ENCODE data around the gene AGPS. TPM values are rescaled to one million over a fixed set of nuclear protein-coding genes. Genes with fewer than 3 reads are reported as not detected.

Gene AGPS
- total and polyA plus RNA-seq, 2 of the 13 experiments (the other 11 are each of a cell fraction or from before 2014, with no cell fraction given), result 39.4 to 99.0 TPM

DNA sequence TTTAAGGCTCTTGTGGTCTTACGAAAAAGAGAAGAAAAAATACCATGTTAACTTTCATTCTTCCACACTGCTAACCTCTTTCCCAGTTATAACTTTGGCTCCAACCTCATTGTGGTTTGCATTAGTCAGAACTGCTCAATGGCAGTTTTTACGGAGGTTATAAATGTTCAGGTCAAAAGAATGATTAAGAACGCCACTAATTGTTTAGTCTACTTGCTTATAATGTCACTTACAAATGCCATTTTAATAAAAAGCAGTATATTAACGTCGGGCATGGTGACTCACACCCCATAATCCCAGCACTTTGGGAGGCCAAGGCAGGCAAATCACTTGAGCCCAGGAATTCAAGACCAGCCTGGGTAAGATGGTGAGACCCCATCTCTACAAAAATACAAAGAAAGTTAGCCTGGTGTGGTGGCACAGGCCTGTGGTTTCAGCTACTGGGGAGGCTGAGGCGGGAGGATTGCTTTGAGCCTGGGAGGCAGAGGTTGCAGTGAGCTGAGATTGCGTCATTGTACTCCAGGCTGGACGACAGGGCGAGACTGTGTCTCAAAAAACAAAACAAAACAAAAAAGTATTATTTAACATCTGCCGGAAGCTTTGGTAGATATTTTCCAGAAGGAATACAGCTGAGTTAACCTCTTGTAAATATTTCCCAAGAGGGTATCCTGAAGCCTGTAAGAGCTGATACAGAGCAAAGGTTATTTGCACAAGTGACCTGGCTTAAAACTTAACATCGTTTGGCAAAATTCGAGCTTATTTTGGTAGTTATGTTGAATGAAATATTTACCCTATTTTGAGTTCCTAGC is 5.1 kb downstream of the AGPS start (continued):
- TF ChIP-seq PHF5A (CRISPR knock-in tag; IDR thresholded peaks at IDR 0.05; ENCODE audit: low read depth, unreplicated experiment) (peak; percentile 65), SIN3A (IDR thresholded peaks at IDR 0.05; ENCODE audit: borderline replicate concordance, low read depth, low read length) (peak; percentile 94; the same call in 1 of the 2 replicates), ZNF292 (CRISPR knock-in tag; IDR thresholded peaks at IDR 0.05; ENCODE audit: borderline replicate concordance, low read depth) (peak; percentile 96), KLF13 (CRISPR knock-in tag; IDR thresholded peaks at IDR 0.05) (no peak), NCOA2 (CRISPR knock-in tag; IDR thresholded peaks at IDR 0.05) (peak; percentile 95), SALL2 (CRISPR knock-in tag; IDR thresholded peaks at IDR 0.05) (peak; percentile 64; the same call in 1 of the 2 replicates), ERF (CRISPR knock-in tag; IDR thresholded peaks at IDR 0.05) (peak; percentile 82), ZFP82 (CRISPR knock-in tag; IDR thresholded peaks at IDR 0.05; ENCODE audit: borderline replicate concordance) (no peak; the same call in 1 of the 2 replicates), ARNT (IDR thresholded peaks at IDR 0.05) (no peak), ZNF329 (CRISPR knock-in tag; IDR thresholded peaks at IDR 0.05; ENCODE audit: low read depth) (no peak)
- TF ChIP-seq, protein P1, sequence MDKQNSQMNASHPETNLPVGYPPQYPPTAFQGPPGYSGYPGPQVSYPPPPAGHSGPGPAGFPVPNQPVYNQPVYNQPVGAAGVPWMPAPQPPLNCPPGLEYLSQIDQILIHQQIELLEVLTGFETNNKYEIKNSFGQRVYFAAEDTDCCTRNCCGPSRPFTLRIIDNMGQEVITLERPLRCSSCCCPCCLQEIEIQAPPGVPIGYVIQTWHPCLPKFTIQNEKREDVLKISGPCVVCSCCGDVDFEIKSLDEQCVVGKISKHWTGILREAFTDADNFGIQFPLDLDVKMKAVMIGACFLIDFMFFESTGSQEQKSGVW (CRISPR knock-in tag; IDR thresholded peaks at IDR 0.05; ENCODE audit: borderline replicate concordance), result no peak
- TF ChIP-seq, protein P2, sequence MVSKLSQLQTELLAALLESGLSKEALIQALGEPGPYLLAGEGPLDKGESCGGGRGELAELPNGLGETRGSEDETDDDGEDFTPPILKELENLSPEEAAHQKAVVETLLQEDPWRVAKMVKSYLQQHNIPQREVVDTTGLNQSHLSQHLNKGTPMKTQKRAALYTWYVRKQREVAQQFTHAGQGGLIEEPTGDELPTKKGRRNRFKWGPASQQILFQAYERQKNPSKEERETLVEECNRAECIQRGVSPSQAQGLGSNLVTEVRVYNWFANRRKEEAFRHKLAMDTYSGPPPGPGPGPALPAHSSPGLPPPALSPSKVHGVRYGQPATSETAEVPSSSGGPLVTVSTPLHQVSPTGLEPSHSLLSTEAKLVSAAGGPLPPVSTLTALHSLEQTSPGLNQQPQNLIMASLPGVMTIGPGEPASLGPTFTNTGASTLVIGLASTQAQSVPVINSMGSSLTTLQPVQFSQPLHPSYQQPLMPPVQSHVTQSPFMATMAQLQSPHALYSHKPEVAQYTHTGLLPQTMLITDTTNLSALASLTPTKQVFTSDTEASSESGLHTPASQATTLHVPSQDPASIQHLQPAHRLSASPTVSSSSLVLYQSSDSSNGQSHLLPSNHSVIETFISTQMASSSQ (IDR thresholded peaks at IDR 0.05; ENCODE audit: low read depth), result peak; percentile 84
- TF ChIP-seq, protein P2 (CRISPR knock-in tag; IDR thresholded peaks at IDR 0.05; ENCODE audit: borderline replicate concordance), result peak; percentile 91; the same call in 1 of the 2 replicates
- TF ChIP-seq, protein P3, sequence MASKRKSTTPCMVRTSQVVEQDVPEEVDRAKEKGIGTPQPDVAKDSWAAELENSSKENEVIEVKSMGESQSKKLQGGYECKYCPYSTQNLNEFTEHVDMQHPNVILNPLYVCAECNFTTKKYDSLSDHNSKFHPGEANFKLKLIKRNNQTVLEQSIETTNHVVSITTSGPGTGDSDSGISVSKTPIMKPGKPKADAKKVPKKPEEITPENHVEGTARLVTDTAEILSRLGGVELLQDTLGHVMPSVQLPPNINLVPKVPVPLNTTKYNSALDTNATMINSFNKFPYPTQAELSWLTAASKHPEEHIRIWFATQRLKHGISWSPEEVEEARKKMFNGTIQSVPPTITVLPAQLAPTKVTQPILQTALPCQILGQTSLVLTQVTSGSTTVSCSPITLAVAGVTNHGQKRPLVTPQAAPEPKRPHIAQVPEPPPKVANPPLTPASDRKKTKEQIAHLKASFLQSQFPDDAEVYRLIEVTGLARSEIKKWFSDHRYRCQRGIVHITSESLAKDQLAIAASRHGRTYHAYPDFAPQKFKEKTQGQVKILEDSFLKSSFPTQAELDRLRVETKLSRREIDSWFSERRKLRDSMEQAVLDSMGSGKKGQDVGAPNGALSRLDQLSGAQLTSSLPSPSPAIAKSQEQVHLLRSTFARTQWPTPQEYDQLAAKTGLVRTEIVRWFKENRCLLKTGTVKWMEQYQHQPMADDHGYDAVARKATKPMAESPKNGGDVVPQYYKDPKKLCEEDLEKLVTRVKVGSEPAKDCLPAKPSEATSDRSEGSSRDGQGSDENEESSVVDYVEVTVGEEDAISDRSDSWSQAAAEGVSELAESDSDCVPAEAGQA (IDR thresholded peaks at IDR 0.05; ENCODE audit: low read depth), result peak; percentile 51; the same call in 1 of the 2 replicates
- TF ChIP-seq, protein P3 (CRISPR knock-in tag; IDR thresholded peaks at IDR 0.05; ENCODE audit: borderline replicate concordance), result 0 out of 2 replicates have a peak, but pooled peaks have one; percentile 48
- TF ChIP-seq, protein P4, sequence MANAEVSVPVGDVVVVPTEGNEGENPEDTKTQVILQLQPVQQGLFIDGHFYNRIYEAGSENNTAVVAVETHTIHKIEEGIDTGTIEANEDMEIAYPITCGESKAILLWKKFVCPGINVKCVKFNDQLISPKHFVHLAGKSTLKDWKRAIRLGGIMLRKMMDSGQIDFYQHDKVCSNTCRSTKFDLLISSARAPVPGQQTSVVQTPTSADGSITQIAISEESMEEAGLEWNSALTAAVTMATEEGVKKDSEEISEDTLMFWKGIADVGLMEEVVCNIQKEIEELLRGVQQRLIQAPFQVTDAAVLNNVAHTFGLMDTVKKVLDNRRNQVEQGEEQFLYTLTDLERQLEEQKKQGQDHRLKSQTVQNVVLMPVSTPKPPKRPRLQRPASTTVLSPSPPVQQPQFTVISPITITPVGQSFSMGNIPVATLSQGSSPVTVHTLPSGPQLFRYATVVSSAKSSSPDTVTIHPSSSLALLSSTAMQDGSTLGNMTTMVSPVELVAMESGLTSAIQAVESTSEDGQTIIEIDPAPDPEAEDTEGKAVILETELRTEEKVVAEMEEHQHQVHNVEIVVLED (CRISPR knock-in tag; IDR thresholded peaks at IDR 0.05; ENCODE audit: borderline replicate concordance), result peak; percentile 51; the same call in 1 of the 2 replicates
